AG20443 (cell line): Measurements from ENCODE around the gene TBC1D24.
"Not testable (repeated sequence)": the region's sequence is repeated elsewhere in the genome, so short reads cannot be mapped to it uniquely, and the experiment has no call there.

Experiments used
- DNase-seq: peaks from one replicate; pipeline ENCODE4 v3.0.0; 2012; ENCODE audit warnings: low spot score, mixed read lengths

The TBC1D24 gene

DNA sequence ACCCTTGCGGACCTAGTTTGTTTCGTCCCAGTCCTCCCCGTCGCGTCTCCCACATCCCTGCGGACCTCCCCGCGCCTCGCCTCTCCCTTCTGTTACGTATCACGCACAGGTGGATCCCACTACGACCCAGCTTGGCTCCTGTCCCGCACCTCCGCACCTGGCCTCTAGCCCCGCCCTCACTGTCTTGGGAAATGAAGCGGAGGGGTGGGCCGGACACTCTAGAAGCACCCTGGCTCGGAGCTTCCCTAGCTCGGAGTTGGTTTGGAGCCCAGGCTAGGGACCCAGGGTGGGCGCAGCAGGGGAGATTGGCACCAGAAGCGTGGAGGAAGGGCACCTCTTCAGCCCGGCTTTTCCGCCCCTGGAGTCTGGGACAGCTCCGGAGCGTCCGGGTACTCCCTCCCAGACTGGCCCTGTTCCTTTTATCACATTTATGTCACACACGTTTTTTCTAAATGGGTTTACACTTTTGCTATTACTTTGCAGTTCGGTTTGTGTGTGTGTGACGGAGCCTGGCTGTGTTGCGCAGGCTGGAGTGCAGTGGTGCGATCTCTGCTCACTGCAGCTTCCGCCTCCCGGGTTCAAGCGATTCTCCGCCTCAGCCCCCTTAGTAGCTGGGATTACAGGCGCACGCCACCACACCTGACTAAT lies 57.7 kb downstream of the TBC1D24 start:
- DNase-seq, result no peak

GRCh38 chr16:2533142-2533755 lies 58.3 kb downstream of the TBC1D24 start:
- DNase-seq, result not testable (repeated sequence)

DNA sequence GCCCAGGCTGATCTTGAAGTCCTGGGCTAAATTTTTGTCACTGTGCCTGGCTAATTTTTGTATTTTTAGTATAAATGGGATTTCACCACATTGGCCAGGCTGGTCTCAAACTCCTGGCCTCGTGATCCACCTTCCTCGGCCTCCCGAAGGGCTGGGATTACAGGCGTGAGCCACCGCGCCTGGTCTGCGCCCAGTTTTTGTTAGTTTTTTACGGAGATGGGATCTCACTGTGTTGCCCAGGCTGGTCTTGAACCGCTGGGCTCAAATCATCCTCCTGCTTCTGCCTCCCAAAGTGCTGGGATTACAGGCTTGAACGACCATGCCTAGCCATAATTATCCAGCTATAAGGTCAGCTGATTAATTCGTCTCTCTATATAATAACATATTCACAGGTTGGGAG lies 59.0 kb downstream of the TBC1D24 start:
- no peak for DNase-seq

DNA sequence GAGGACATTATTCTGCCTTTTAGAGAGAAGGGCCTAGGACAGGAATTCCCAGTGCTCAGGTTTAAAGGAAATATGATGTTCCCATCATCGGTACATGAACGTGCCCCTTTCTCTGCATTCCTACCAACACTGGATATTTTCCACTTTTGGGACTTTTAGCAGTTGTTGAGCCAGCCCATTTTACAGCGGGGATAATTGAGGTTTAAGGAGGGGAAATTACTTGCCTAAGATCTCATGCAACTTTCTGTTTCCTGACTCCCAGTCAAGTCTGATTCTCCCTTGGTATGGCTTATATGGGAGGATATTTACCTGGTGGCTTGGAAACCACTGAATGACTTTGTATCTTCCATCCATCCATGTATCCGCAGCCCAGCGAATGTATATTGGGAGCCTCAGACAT lies 59.4 kb downstream of the TBC1D24 start:
- not testable (repeated sequence) for DNase-seq

DNA sequence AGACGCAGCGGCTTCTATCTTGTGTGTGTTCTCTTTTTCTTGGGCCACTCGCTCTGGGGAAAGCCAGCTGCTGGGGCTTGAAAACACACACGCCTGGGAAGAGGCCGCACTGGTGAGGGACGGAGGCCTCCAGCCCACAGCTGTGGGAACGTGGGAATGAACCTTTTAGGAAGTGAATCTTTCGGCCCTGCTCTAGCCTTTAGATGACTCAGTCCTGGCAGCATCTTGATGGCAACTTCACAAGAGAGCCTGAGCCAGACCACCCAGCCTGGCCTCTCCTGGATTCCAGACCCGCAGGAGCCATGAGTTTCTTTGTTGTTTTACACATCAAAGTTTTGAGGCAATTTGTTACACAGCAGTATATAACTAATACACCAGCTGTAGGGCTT lies 60.7 kb downstream of the TBC1D24 start:
- peak; percentile 71 for DNase-seq

- peak; percentile 96 for DNase-seq
Observed at GRCh38 chr16:2537451-2538379, 62.8 kb downstream of the TBC1D24 start, which contains the start of gene PDPK1. PDPK1 (plus strand) TSS chr16:2538021; CDS start chr16:2538113, 92 bp downstream.

DNA sequence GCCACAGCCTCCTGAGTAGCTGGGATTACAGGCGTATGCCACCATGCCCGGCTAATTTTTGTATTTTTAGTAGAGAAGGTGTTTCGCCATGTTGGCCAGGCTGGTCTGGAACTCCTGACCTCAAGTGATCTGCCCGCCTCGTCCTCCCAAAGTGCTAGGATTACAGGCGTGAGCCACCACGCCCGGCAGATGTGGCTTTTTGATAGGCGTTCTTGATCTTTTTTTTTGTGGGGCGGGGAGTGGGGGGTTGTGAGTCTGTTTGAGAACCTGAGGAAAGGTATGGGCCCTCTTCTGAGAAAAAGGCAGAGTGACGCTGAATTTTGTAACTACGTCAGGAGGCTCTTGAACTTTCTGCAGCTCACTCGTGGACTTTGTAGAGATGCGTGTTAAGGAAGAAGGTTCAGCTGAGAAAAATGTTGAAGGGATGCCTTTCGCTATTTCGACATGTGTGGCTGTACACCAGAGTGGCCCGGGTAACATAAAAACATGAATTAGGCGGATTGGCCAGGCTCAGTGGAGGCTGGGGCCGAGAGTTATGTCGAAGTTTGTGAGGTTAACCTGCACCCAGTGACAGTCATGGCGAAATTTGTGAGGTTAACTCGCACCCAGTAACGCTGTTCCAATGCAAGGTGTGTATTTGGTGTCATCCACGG lies 64.4 kb downstream of the TBC1D24 start:
- DNase-seq, result not testable (repeated sequence)

- not testable (repeated sequence) for DNase-seq
Observed at GRCh38 chr16:2539845-2540458, 65.0 kb downstream of the TBC1D24 start.

- not testable (repeated sequence) for DNase-seq
Observed at GRCh38 chr16:2540912-2541311, 66.0 kb downstream of the TBC1D24 start.

DNA sequence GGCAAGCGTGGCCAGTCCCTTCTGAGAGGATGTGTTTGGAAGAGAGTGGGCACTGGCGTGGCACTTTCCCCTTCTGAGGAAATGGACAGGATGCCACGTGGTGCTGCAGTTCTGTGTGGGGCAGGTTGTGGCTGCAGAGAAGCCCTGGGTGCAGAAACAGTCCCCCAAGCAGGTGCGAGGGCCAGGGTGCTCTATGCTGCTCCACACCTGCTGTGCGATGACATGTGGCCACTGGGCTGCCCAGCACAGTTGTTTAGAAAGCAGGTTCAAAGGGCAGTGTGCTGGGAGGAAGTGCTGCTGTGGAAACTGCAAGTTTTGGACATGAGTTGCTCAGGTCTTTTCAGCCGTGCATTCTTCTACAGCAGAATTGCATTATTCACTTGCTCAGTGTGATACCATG lies 66.5 kb downstream of the TBC1D24 start:
- DNase-seq, result not testable (repeated sequence)

GRCh38 chr16:2543771-2544170 lies 68.8 kb downstream of the TBC1D24 start:
- DNase-seq, result not testable (repeated sequence)

- DNase-seq, result not testable (repeated sequence)
Observed at GRCh38 chr16:2550283-2550878, 75.5 kb downstream of the TBC1D24 start.

GRCh38 chr16:2551420-2551889 lies 76.5 kb downstream of the TBC1D24 start:
- not testable (repeated sequence) for DNase-seq

- not testable (repeated sequence) for DNase-seq
Observed at GRCh38 chr16:2554709-2555425, 79.9 kb downstream of the TBC1D24 start.
